Astrocyte of the spinal cord (primary cell): ENCODE measurements around the gene PAX6.

Experiments
- DNase-seq: peaks from one replicate; pipeline ENCODE4 v3.0.0; 2011; ENCODE audit warnings: low read depth, low spot score
- H3K4me3 ChIP-seq: 2 replicates; pipeline ENCODE4 v1.5.1; 2011; ENCODE audit warnings: low read depth, mild to moderate bottlenecking, low read length, moderate library complexity
- CTCF ChIP-seq: IDR thresholded peaks from 2 replicates; pipeline ENCODE4 v1.5.1; 2012; ENCODE audit warnings: low read depth, mild to moderate bottlenecking, low read length, inconsistent platforms
- in situ Hi-C: cut with HindIII; loops from 2 replicates; pipeline ENCODE4 v1.10.0; 2017; ENCODE audit warnings: low sequenced_read_pairs

PAX6 gene

GRCh38 chr11:31782257-31782656 lies 28.9 kb downstream of the PAX6 start:
- H3K4me3 ChIP-seq: no peak overlapping the region
- TF ChIP-seq CTCF: no peak
- no peak for DNase-seq
- in situ Hi-C loops: no loop called here

DNA sequence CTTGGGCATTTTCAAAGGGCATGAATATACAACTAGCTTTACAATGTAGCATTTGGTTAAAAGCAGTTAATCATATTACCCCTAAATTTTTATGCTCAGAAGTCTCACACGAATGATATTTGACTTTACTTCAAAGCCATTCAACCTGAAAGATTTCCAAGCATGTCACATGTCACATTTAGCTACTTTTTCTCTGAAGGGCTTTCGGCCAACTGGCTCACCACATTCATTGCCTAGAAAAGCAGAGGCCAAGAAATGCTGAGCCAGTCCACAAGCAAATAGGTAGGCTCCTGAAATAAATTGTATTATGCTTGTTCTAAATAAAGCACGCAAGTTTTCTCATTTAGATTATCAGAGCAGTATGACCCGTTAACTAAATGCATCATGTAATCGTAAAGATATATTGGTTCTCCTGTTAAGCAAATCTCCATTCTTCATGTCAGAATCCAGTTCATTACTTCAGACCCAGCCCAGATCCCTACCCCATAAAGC lies 30.6 kb downstream of the PAX6 start:
- no peak overlapping the region for H3K4me3 ChIP-seq
- in situ Hi-C loops: no loop called here
- DNase-seq: no peak
- no peak for TF ChIP-seq CTCF

- no peak overlapping the region for H3K4me3 ChIP-seq
- in situ Hi-C loops: no loop called here
- TF ChIP-seq CTCF: no peak
- DNase-seq: no peak
Observed at GRCh38 chr11:31780078-31780477, 31.0 kb downstream of the PAX6 start.

GRCh38 chr11:31779374-31779791 lies 31.7 kb downstream of the PAX6 start:
- no peak for TF ChIP-seq CTCF
- DNase-seq: peak; percentile 72
- in situ Hi-C loops: no loop called here
- H3K4me3 ChIP-seq: no peak overlapping the region

- in situ Hi-C loops: no loop called here
- TF ChIP-seq CTCF: no peak
- no peak overlapping the region for H3K4me3 ChIP-seq
- no peak for DNase-seq
Observed at GRCh38 chr11:31772412-31772811, 38.7 kb downstream of the PAX6 start.

GRCh38 chr11:31770011-31770700 lies 41.0 kb downstream of the PAX6 start:
- in situ Hi-C loops: no loop called here
- no peak for TF ChIP-seq CTCF
- no peak for DNase-seq
- no peak overlapping the region for H3K4me3 ChIP-seq
